Measurements from ENCODE around the gene RGS17.
"Not testable (repeated sequence)": the region's sequence is repeated elsewhere in the genome, so short reads cannot be mapped to it uniquely, and the experiment has no call there.

Gene RGS17

DNA sequence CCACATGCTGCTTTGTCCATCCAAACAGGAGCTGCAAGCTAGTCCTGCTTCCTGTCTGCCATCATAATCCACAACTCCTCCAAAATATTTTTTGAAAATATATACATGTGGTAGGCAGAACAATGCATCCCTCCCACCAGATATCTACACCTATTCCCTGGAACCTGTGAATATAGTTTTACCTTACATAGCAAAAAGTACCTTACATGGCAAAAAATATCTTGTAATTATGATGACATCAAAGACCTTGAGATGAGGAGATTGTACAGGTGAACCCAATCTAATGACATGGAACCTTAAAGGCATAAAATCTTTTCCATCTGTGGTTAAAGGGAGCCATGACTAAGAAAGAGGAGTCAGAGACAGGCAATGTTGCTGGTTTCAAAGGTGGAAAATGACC, 15.3 kb upstream of the RGS17 start:
- TF ChIP-seq SP1 (IDR thresholded peaks at IDR 0.05) (no peak), NFRKB (IDR thresholded peaks at IDR 0.05) (no peak), ZNF384 (IDR thresholded peaks at IDR 0.05) (no peak), ELF4 (IDR thresholded peaks at IDR 0.05) (no peak), LEF1 (IDR thresholded peaks at IDR 0.05; ENCODE audit: borderline replicate concordance) (no peak)
- ChIA-PET POLR2A (no interaction called here), CTCF (no interaction called here)
- DNase-seq (ENCODE audit: extremely low spot score): no peak

DNA sequence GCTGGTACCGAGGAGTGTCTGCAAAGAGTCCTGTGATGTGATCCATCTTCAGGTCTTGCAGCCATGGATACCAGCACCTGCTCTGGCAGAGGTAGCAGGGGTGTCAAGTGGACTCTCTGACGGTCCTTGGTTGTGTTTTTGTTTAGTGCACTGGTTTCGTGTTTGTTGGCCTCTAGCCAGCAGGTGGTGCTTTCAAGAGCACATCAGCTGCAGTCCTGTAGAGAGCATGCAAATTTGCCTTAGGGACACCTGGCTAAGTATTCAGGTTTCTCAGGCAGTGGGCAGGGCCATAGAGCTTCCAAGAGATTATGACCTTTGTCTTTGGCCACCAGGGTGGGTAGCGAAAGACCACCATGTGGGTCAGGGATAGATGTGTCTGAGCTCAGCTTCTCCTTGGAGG, 14.5 kb upstream of the RGS17 start:
- POLR2A ChIA-PET: no interaction called here
- DNase-seq (ENCODE audit: extremely low spot score): no peak
- CTCF ChIA-PET: no interaction called here
- no peak for TF ChIP-seq ARNT (IDR thresholded peaks at IDR 0.05)

DNA sequence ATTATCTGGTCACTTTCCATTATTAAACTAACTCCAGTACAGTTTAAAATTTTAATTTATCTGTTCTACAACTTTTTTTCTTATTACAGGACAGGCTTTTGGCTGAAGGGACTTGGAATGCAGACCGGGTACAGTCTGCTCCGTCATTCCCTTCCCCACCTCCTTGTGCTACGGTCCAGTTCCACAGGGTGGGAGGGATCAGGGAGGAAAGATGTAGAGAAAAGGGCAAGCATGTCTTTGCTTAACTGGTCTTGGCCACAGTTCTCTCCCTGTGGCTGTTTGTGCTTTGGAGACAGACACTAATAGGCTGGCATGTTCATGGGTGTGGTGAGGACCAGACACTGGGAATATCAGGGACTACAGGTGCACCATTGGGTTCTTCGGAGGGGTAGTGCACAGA, 12.1 kb upstream of the RGS17 start:
- POLR2A ChIA-PET: no interaction called here
- no peak for TF ChIP-seq TARDBP (IDR thresholded peaks at IDR 0.05)
- TF ChIP-seq ELF4 (IDR thresholded peaks at IDR 0.05): no peak
- no peak for TF ChIP-seq SUZ12 (IDR thresholded peaks at IDR 0.05)
- TF ChIP-seq FOXA1 (IDR thresholded peaks at IDR 0.05): no peak
- no peak for TF ChIP-seq L3MBTL2 (conservative IDR thresholded peaks at IDR 0.05)
- no peak for TF ChIP-seq ZNF384 (IDR thresholded peaks at IDR 0.05)
- TF ChIP-seq, protein P1, sequence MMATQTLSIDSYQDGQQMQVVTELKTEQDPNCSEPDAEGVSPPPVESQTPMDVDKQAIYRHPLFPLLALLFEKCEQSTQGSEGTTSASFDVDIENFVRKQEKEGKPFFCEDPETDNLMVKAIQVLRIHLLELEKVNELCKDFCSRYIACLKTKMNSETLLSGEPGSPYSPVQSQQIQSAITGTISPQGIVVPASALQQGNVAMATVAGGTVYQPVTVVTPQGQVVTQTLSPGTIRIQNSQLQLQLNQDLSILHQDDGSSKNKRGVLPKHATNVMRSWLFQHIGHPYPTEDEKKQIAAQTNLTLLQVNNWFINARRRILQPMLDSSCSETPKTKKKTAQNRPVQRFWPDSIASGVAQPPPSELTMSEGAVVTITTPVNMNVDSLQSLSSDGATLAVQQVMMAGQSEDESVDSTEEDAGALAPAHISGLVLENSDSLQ (IDR thresholded peaks at IDR 0.05): no peak
- no peak for TF ChIP-seq CTBP1 (IDR thresholded peaks at IDR 0.05; ENCODE audit: borderline replicate concordance)
- no peak for TF ChIP-seq HDGF (IDR thresholded peaks at IDR 0.05; ENCODE audit: borderline replicate concordance)
- TF ChIP-seq ARNT (IDR thresholded peaks at IDR 0.05): no peak
- no peak for TF ChIP-seq BHLHE40 (IDR thresholded peaks at IDR 0.05; ENCODE audit: borderline replicate concordance)
- no peak for TF ChIP-seq SP1 (IDR thresholded peaks at IDR 0.05)
- no peak for TF ChIP-seq NFRKB (IDR thresholded peaks at IDR 0.05)
- no peak for TF ChIP-seq FOXK2 (IDR thresholded peaks at IDR 0.05)
- no peak for TF ChIP-seq LEF1 (IDR thresholded peaks at IDR 0.05; ENCODE audit: borderline replicate concordance)
- CTCF ChIA-PET: interaction anchor here (0.7 kb wide), 1 partner anchor 1132 kb away, joined by 3 read pairs; no protein-coding TSS in a partner anchor
- DNase-seq (ENCODE audit: extremely low spot score): no peak

DNA sequence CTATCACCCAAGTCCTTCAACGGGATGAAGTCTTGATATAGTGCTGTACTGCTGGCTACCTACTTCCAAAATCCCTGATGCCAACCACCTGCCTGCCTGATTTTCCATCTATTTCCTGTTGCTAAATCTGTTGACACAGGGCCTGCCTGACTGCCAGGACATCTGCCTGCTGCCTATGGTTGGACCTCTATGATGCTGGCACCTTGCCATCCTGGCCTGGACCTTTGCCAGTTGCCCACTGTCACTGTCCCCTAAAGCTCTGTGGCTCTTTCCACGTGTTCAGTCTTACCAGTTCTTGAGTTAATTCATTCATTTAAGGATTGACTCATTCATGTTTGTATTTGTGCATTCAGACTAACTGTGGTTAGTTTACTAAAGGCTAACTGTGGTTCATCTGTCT, 9.2 kb upstream of the RGS17 start:
- TF ChIP-seq TARDBP (IDR thresholded peaks at IDR 0.05) (no peak), FOXK2 (IDR thresholded peaks at IDR 0.05) (no peak), ARNT (IDR thresholded peaks at IDR 0.05) (no peak), LEF1 (IDR thresholded peaks at IDR 0.05; ENCODE audit: borderline replicate concordance) (no peak), BHLHE40 (IDR thresholded peaks at IDR 0.05; ENCODE audit: borderline replicate concordance) (no peak), SP1 (IDR thresholded peaks at IDR 0.05) (no peak), CTBP1 (IDR thresholded peaks at IDR 0.05; ENCODE audit: borderline replicate concordance) (no peak)
- POLR2A ChIA-PET: no interaction called here
- CTCF ChIA-PET: no interaction called here
- DNase-seq (ENCODE audit: extremely low spot score): no peak

DNA sequence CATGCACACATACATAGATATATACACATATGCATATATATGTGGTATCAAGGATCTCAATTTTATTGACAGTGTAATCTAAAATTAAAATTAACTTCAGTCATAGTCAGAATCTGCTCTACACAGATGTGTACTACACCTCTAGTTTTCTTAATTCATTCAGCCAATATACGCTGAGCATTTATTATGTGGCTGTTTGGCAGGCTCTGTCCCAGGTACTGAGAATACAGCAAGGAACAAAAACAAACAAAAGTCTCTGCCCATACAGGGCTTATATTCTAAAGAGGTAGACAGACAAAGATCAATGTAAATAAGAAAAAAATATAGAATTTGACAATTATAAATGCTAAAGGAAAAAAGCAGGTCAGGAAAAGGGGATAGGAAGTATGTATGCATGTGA, 7.8 kb upstream of the RGS17 start:
- POLR2A ChIA-PET: no interaction called here
- TF ChIP-seq FOXK2 (IDR thresholded peaks at IDR 0.05) (no peak), L3MBTL2 (conservative IDR thresholded peaks at IDR 0.05) (no peak), SP1 (IDR thresholded peaks at IDR 0.05) (no peak), TARDBP (IDR thresholded peaks at IDR 0.05) (no peak), HDGF (IDR thresholded peaks at IDR 0.05; ENCODE audit: borderline replicate concordance) (no peak), ZNF384 (IDR thresholded peaks at IDR 0.05) (no peak), SUZ12 (IDR thresholded peaks at IDR 0.05) (no peak), CTBP1 (IDR thresholded peaks at IDR 0.05; ENCODE audit: borderline replicate concordance) (no peak), NFRKB (IDR thresholded peaks at IDR 0.05) (no peak), LEF1 (IDR thresholded peaks at IDR 0.05; ENCODE audit: borderline replicate concordance) (no peak), ARNT (IDR thresholded peaks at IDR 0.05) (no peak)
- TF ChIP-seq, protein P1 (IDR thresholded peaks at IDR 0.05): no peak
- no peak for DNase-seq (ENCODE audit: extremely low spot score)
- CTCF ChIA-PET: no interaction called here

DNA sequence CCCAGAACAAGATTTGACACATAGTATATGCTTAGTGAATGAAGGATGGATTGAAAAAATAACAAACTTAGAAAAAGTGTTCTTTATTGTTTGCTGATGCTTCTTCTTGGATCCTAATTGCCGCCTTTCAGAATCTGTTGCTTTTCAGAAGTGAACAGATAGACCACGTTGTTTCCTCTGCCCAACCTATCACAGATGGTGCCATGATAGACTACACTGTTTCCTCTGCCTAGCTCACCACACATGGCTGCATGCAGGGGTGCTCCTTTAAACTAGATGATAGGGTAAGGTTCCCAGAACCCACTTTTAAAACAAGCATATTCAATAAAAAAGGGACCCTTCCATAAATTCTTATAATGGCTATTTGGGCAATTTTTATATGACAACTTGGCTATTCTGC, 4.6 kb upstream of the RGS17 start:
- POLR2A ChIA-PET: interaction anchor here (1.4 kb wide), 1 partner anchor 153 kb away, joined by 3 read pairs; the partner anchor contains the start of gene FBXO5
- CTCF ChIA-PET: no interaction called here
- TF ChIP-seq NFRKB (IDR thresholded peaks at IDR 0.05) (no peak), ARNT (IDR thresholded peaks at IDR 0.05) (no peak), FOXA1 (IDR thresholded peaks at IDR 0.05) (no peak), HDGF (IDR thresholded peaks at IDR 0.05; ENCODE audit: borderline replicate concordance) (no peak), L3MBTL2 (conservative IDR thresholded peaks at IDR 0.05) (no peak), FOXM1 (IDR thresholded peaks at IDR 0.05; ENCODE audit: borderline replicate concordance) (no peak), LEF1 (IDR thresholded peaks at IDR 0.05; ENCODE audit: borderline replicate concordance) (no peak), TARDBP (IDR thresholded peaks at IDR 0.05) (no peak), SP1 (IDR thresholded peaks at IDR 0.05) (no peak), ELF4 (IDR thresholded peaks at IDR 0.05) (no peak), BHLHE40 (IDR thresholded peaks at IDR 0.05; ENCODE audit: borderline replicate concordance) (no peak), FOXK2 (IDR thresholded peaks at IDR 0.05) (no peak), ZNF384 (IDR thresholded peaks at IDR 0.05) (no peak), SUZ12 (IDR thresholded peaks at IDR 0.05) (no peak), CTBP1 (IDR thresholded peaks at IDR 0.05; ENCODE audit: borderline replicate concordance) (no peak)
- TF ChIP-seq, protein P1 (IDR thresholded peaks at IDR 0.05): no peak
- no peak for DNase-seq (ENCODE audit: extremely low spot score)

DNA sequence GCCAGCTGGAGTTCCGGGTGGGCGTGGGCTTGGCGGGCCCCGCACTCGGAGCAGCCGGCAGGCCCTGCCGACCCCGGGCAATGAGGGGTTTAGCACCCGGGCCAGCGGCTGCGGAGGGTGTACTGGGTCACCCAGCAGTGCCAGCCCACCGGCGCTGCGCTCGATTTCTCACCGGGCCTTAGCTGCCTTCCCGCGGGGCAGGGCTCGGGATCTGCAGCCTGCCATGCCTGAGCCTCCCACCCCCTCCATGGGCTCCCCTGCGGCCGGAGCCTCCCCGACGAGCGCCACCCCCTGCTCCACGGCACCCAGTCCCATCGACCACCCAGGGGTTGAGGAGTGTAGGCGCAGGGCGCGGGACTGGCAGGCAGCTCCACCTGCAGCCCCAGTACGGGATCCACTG, 2.6 kb upstream of the RGS17 start:
- POLR2A ChIA-PET; DNase-seq (ENCODE audit: extremely low spot score); CTCF ChIA-PET: not testable (repeated sequence)

Data from HEK293T (cell line).